Stimulated activated CD4-positive, alpha-beta T cell treated with anti-CD3 and anti-CD28 coated beads, Interleukin-2, amount 100 ng/mL, for 4 hours (primary cell): ENCODE results near the gene SAMD4B.
"Not testable (repeated sequence)": the region's sequence is repeated elsewhere in the genome, so short reads cannot be mapped to it uniquely, and the experiment has no call there.

Experiments used
- DNase-seq: peaks from one replicate; pipeline ENCODE4 v3.0.0-alpha.2; 2020; ENCODE audit warnings: low read depth

SAMD4B gene

DNA sequence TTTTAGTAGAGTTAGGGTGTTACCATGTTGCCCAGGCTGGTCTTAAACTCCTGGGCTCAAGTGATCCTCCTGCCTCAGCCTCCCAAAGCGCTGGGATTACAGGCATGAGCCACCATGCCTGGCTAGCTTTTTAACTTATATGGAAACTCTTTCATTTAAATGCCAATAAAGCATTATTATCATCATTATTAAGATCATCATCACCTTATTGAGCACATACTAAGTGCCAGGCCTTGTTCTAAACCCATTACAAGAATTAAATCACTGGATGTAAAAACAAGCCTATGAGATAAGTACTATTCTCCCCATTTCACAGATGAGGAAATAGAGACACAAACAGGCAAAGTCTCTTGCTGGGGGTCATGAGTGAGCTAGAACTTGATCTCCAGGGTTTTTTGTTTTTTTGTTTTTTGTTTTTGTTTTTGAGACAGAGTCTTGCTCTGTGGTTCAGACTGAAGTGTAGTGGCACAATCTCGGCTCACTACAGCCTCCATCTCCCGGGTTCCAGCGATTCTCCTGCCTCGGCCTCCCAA, 7.7 kb upstream of the SAMD4B start:
- no peak for DNase-seq

DNA sequence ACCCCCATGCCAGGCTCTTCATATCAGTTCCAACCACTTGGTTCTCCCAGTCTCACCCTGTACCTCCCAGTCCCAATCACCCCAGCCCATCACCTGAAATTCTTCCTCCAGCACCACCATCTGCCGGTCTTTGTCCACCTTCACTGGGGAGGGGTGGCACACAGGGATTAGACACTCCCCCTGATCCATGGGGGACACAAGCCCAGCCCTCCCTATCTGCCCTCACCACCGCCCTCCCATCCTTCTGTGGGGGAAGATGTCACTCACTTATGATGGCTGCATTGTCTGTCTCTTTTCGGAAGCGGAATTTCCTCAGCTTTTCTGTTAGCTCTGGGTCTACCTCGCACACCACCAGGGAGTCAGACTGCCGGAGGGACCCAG, 7.1 kb upstream of the SAMD4B start:
- no peak for DNase-seq

DNA sequence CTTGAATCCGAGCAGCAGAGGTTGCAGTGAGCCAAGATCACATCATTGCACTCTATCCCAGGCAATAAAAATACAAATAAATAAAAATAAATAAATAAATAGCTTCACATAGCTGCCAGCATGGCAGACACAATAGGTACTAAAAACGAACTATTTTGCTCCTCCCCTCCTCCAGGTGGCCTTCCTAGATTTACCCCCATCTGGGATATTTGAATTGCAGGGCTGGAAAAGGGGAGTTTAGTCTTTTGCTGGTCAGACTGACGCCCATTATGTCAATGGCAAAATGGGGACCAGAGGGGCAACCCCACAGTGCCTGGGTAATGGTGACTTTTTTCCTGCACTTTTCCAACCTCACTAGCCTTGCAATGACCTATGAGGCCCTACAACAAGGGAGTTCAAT, 5.7 kb upstream of the SAMD4B start:
- no peak for DNase-seq

DNA sequence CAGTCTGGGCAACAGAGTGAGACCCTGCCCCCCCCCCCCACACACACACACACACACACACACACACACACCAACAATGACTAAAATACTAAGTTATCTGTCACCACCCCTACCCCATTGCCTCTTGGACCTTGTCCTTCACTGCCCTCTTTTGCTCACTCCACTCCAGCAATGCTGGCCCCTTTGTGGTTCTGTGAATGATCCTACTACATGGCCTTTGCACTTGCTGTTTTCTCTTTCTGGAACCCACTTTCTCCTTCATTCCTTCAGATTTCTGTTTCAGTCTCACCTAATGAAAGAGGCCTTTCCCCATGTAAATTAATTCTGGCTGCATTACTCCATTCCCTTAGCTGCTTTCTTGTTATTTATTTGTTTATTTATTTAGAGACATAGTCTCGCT, 2.5 kb upstream of the SAMD4B start:
- DNase-seq, result no peak

DNA sequence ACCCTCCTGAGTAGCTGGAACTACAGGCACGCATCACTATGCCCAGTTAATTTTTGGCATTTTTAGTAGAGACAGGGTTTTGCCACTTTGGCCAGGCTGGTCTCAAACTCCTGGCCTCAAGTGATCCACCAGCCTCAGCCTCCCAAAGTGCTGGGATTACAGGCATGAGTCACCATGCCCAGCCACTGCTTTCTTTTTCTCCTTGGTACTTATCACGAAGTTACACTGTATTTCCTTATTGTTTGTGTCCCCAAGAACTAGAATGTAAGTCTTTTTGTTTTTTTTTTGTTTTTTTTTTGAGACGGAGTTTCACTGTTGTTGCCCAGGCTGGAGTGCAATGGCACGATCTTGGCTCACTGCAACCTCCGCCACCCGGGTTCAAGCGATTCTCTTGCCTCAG, 2.1 kb upstream of the SAMD4B start:
- not testable (repeated sequence) for DNase-seq

DNA sequence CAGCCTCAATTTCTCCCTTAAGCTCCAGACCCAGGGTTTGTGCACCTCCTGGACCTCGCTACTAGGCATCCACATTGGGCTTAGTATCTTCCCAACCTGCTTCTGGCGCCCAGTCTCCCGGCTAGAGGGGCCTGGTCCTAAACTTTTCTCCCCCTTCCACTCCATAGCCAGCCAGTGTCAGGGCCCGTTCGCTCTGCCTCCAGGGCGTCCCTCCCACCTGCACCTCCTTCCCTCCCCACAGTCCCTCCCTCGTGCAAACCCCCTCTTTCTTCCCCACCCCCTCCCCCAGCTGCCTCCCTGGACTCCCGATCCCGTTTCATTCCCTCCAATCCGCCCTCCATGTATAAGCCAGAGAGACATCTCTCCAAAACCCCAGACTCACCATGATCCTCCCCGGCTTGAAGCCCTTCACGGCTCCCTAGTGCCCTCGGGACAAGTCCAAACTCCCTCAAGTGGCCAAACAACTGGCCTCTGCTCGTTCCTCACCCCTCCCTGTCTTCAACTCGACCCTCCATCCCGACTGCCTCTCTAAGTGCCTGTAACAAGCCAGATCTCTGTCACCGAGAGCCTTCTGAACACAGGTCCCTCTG, 997 bp upstream of the SAMD4B start:
- DNase-seq, result no peak

DNA sequence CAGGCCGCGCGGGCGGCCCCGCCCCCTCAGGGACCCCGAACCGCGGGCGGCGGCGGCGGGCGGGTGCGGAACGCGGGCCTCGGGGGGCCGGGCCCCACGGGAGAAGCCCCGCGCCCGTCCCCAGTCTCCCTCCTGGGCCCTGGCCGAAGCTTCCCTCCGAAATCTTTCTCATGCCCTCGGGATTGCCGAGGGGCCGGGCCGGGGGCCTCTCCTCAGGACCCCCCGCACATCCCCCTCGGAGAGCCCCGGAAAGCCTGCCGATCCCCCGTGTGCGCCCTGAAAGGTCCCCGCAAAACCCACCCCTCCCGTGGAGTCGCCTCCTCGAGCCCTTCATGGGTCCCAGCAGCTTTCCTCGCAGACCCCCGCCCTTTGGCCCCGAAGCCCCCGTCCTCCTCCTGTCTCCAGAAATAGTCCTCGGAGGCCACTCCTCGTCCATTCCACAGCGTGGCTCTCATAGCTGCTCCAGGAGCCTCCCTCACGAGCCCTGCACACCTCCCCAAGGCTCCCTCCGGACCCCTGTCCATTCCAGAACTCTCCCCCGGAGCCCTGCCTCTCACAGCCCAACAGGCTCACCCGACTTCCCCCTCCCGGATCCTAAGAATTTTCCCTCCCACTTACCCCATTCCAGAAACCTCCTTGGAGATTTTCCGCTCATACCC, 555 bp downstream of the SAMD4B start:
- DNase-seq, result no peak

DNA sequence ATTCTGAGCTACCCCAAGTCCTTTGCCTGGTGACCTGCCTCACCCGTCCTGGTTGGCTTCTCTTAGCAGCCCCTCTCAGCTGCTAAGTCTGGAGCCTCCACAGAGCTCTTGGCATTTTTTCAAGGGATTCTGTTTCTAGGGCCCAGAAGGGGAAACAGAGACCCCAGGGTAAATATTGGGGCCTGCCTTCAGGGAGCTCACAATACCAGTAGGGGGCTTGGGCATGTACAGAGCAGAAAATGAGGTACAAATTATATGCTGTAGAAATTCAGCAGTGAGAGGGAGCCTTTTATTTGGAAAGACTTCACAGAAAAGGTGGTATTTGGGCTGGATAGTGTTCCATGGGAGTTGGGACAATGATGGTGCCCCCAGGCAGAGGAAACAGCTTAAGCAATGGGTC, 3.7 kb downstream of the SAMD4B start:
- DNase-seq, result no peak

DNA sequence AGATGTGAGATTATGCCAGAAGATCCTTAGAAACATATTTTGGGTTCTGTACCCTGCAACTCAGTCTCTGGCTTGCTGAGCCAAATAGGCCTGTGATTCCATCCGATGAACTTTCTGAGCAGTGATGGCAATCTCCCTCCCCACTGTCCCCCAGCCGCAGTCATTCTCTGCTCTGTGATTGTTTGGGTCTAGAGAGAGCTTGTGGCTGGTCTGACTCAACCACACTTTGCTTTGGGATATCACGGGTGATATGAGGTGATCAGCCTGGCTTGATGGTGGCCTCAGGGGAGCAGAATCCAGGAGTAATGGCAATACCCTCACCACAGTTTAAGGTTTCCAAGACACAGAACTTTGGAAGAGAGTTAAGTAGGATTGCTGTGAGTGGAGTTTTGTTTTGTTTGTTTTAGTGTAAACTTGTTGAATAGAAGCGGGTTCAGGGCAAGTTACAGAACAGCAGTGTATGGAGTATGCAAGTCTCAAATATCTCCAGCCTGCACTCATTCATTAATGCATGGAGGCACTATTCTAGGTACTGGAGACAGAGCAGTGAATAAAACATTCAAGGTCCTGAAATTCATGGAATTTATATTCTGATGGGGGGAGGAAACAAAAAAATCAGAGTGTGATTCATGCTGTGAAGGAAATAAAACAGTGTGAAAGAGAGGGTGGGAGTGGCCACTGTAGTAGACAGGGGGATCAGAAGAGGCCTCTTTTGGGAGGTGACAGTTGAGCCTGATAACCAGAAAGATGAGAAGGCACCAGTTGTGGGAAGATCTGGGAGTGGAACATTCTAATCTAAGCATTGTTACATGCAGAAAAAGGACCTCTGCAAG, 5.3 kb downstream of the SAMD4B start:
- DNase-seq, result no peak

DNA sequence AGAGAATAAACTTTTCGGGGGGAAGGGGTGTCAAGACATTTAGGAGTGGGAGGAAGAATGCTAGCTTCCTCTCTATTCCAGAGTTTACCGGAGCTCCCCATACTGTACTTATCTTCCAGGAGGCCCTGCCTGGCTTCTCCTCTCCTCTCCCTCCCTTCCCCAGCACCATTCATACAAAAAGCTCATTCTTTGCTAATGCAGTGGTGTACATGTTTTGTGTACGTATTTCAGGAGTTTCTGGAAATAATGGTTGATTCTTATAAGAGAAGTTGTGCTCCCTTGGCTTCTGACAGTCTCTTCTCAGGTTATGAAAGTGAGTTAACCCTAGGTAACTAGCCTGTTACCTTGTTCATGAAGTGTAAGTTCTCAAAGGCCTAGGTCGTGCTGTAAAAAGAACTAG, 7.1 kb downstream of the SAMD4B start:
- DNase-seq, result no peak

DNA sequence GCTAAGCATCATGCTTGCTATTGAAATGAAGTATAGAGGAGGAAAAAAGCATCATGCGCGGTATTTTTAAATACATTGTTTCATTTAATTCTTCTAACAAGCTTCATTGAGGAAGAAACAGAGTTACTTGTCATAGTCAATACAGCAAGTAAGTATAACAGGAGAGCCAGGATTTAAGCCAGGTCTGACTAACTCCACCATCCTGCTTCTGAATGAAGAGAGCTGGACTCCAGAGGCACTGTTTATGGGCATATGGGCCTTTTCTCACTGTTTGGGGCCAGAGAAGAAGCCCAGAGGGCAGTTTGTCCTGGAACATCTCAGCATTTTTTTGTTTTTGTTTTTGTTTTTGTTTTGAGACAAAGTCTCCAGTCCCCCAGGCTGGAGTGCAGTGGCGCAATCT, 7.9 kb downstream of the SAMD4B start:
- DNase-seq, result no peak

DNA sequence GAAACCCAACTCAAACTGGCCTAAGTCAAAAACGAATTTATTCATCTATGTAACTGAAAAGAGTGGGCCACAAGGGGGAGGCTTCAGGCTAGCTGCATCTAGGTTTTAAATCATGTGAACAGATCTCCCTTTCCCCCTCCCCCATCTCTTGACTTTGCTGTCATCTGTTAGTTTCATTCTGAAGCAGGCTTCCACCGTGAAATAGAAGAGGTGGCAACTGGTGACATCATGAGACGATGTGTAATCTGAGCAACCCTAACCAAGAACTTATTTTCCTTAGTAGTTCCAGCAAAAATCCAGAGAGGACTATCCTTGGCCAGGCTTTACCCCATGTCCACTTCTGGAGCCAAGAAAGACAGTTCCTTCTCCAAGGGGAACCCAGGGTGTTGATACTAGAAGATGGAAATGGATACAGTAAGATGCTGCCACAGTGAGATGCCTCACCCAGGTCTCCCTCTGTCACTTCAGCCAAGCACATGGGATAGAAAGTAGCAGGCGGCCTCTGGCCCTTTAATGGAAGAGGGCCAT, 9.4 kb downstream of the SAMD4B start:
- no peak for DNase-seq

DNA sequence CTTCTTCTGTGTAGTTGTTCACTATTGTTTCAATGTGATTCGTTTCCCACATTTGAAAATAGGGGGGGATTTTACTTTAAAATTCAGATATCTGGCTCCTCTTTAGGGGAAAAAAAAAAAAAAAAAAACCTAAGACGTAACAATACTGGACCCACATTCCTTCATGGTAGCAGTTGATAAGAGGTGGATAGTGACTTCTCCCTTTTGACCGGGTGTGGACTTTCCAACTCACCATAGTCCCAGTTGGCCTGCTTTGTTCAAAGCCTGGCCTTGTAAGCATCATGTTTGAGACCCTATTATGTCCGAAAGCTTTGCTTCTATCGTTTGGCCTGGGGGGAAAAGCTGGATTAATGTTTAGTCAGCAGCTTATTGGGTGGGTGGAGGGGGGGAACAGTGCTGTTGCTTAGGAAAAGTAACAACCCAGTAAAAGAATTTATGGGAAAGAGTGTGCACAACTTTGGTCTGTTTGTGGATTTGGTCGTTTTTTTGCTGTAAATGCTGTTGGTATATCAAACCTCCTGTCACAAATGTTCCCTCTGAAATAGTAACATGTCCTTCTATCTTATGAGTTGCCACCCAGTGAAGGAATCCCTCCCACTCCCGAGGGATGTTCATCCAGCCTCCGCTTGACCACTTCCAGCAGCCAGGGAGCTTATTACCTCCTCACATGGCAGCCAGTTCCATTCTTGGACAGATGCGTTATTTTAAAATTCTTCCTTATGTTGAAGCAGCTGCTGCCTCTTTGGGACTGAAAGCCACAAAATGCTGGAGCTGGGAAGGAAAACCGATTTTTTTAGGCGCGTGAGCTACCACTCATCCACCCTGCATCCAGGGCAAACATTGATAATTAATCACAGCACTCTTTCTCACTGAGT, 10.4 kb downstream of the SAMD4B start:
- no peak for DNase-seq

DNA sequence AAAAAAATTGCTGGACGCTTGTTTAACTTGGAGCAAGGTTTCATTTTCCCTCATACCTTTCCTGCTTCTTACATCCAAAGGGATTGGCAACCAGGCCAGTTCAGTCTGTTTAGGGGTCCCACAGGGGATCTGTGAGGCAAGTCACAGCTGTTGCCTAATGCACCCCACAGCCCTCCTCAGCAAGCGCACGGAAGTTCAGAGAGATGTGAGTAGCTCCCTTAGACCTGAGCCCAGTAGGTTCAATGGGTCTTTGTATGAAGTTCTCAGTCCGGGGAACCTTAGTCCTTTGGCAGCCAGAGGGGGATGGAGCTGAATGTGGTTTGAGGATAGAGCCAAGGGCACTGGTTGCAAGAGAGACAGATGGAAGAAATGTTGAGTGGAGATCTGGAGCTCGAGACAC, 13.0 kb downstream of the SAMD4B start:
- DNase-seq, result no peak

DNA sequence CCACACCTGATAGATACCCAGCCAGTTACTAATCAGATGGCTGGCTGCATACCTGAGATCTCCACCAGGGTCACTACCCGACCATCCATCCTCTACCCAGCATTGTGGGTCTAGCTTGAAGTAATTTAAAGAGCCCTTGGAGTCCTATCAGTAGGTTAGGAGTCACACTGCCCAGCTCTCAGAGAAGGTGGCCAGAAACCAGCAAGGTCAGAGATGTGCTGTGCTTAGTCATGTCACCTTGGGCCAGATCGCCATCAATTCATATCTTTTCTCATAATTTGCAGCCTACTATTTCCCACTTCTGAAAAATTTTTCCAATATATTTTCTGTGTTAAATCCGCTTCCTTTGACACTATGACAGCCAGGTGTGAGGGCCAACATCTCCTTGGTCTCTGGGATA, 13.9 kb downstream of the SAMD4B start:
- DNase-seq, result no peak

DNA sequence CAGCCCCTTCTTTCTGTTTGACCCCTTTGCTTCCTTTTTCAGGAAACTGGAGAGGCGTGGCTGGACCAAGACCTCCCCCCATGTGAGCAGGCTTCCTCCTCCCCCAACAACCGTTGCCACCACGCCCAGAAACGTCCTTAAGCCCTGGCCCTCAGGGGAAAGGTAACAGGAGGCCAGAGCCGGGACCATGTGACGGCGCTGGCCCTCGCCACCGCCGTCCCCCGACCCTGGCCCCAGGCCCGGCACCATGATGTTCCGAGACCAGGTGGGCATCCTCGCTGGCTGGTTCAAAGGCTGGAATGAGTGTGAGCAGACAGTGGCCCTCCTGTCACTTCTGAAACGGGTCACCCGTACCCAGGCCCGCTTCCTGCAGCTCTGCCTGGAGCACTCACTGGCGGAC, 14.4 kb downstream of the SAMD4B start:
- DNase-seq, result no peak

DNA sequence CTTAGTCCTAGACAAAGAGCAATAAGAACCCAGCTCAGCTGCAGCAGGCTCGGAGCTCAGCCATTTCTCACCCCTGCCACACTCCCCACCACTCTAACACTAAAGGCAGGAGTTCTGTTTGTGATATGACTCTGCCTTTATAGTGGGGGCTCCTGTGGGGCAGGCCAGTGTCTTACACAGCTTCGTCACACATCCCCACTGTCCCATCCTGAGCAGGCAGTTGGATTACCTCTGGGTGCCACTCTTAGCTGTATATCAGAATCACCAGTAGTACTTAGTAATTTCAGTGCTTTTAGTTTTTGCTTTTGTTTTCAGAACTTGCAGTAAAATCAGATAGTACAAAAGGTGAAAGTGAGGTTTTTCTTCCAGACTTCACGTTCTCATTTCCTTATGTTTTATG, 16.8 kb downstream of the SAMD4B start:
- no peak for DNase-seq

DNA sequence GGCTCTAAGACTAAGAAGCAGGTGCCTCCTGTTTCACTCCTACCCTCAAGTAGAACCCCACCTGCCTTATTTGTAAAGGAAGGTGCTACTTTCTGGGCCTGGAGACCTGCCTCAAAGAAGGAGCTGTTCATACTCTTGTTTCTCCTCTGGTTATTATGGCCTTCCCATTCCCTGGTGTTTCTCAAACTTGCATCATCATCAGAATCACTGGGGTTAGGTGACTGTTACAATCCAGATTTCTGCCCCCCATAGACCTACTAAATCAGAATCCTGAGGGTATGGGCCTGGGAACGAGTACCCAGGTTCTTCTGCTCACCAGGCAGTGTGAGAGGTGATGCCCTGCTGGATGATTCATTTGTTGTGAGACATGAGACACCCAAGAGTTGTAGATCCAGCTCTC, 18.4 kb downstream of the SAMD4B start:
- no peak for DNase-seq

DNA sequence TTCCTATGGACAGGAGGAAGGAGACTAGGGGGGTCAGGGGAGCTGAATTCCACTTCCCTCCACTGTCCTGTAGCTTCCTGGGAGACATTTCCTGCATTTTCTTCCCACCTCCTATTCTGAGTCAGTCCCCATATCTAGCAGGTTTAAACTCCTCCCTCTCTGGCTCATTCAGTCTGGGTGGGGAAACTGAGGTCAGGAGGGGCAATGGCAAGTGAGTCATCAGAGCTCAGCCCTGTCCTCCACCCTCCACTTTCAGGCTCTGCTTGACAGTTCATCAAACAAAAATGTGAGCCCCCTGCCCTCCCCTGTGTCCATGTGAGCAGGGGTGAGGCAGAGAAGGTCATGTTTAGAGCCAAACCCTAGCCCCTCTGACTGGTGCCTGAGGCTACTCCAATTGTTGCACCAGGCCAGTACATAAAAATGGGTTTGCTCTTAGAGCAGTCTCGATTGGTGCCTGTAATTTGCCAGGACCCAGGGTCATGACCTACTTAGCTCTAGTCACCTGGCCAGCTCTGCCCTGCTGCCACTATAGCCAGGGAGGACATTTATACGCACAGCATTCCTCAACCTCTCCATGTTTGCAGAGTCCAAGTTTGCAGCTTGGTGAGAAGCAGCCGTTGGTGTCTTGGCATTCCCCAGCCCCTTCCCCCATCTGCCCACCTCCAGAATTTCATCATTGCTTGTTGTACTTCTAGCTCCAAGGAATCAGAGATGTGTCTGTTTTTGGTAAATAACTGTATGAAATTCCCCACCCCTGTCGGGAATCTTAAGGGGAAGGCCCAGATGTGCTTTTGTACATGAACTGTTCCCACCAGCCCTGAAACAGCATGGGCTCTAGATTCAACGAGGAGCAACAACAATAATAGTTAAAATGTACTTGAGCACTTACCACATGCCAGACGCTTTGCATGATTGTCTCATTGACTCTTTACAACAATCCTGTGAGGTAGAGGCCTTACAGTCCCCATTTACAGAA, 20.7 kb downstream of the SAMD4B start:
- no peak for DNase-seq

DNA sequence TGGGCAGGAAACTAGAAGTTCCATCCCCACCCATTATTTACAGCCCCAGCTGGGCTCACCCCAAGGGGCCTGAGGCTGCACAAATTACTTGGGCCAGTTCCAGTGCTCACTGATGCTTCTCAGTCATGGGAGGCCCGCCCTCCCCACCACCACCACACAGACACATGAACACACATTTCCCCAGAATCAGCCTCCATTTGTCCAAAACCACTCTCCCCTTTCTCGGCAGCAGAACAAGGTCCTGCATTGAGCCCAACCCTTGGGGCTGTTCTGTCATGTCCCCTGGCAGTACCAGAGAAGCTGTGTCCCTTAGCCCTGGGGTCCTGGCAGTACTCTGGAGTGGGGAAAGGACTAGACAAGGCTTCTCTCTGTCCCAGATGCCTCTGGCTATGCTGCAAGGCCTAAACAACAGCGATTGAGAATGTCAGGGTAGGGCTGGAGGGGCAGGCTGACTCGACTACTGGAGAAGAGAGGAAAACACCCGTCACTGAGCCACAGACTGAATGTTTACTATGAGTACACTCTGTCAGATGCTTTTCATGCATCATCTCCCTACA, 21.8 kb downstream of the SAMD4B start:
- no peak for DNase-seq
